Colonic mucosa (tissue), 4 donors: ENCODE data around the gene PTPRQ. TPM values are rescaled to one million over a fixed set of nuclear protein-coding genes. Genes with fewer than 3 reads are reported as not detected.

Source experiments
- DNase-seq: peaks from one replicate; pipeline ENCODE4 v3.0.0-alpha.2; 2020
- H3K27ac ChIP-seq: fragments of 200-600 bp; one replicate; pipeline ENCODE4 v1.8.0; 2021
- H3K27me3 ChIP-seq: fragments of 200-600 bp; one replicate; pipeline ENCODE4 v1.8.0; 2021
- H3K36me3 ChIP-seq: fragments of 200-600 bp; one replicate; pipeline ENCODE4 v1.8.0; 2021
- H3K4me1 ChIP-seq: fragments of 200-600 bp; one replicate; pipeline ENCODE4 v1.8.0; 2021; ENCODE audit warnings: mild to moderate bottlenecking
- H3K4me3 ChIP-seq: fragments of 200-600 bp; one replicate; pipeline ENCODE4 v1.8.0; 2021
- H3K9ac ChIP-seq, 2 donors: one replicate each; pipeline ENCODE4 v1.7.0; 2013; ENCODE audit warnings: control low read depth in 2 of 2, low read depth in 2 of 2, low read length in 2 of 2
- H3K9me3 ChIP-seq: fragments of 200-600 bp; one replicate; pipeline ENCODE4 v1.8.0; 2021
- intact Hi-C: fragments of 100-400 bp; cut with DNase I; formaldehyde crosslinking; loops from one replicate; pipeline ENCODE4 v1.14.1; 2022
- total RNA-seq, 2 donors: library from RNA; stranded (reverse); fragmentation: NEBNext Ultra II Directional in 1 of 2; extraction: Animal tissue kit (Norgen Biotek cat#: 25700) in 1 of 2; gene quantifications; one replicate each; pipeline ENCODE4 v1.2.1, GENCODE V29; 2021
- TF ChIP-seq, protein P1 (sequence below): fragments of 200-600 bp; IDR thresholded peaks from one replicate; pipeline ENCODE4 v1.8.0; 2022; ENCODE audit warnings: antibody characterized with exemption, mild to moderate bottlenecking
- donor health status: healthy.
- donor health status: DM: no; HTN: no; CAD: no.
- donor health status: DM: no; HTN: no; CAD: no.

Gene PTPRQ
- total RNA-seq, 2 donors from 2014 or later = not detected

DNA sequence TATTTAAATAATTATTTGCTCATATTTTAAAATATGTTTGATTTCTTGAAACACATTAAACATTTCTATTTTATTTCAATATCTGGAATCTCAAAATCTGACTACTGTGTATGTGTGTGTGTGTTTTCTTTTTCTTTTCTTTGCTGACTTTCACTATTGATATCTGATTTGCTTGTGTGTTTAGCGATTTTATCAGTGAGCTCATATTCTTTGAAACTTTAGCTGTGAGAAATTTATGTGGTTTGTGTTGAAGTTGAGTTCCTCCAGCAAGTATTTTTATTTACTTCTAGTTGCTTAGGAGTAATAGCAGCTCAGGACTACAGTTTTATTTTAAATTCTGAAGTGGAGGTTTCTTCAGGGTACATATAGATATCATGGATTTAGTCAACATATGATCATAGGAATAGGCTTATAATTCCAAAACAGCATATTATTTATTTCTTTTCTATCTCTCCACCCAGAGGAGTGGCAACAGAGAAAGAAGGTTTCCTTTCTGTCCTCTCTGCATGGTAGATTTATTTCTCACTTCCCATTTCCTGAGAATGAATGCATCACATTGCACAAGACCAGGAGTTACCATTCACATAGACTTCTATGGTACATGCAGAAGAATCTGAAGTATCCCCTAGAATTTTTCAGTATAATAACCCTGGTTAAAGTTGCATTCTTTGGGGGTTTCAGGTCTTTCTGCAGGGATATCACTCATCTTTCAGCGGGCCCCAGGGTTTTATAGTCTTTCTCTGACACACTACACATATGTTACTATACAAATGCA, 60.5 kb downstream of the PTPRQ start:
- Histone ChIP-seq H3K36me3 (no peaks in the 10 kb centered on the region), H3K4me3 (no peak overlapping the region), H3K9ac (no peak overlapping the region), H3K27ac (no peak overlapping the region), H3K27me3 (no peaks in the 10 kb centered on the region), H3K9me3 (no peaks in the 10 kb centered on the region), H3K4me1 (no peaks in the 10 kb centered on the region)
- TF ChIP-seq, protein P1, sequence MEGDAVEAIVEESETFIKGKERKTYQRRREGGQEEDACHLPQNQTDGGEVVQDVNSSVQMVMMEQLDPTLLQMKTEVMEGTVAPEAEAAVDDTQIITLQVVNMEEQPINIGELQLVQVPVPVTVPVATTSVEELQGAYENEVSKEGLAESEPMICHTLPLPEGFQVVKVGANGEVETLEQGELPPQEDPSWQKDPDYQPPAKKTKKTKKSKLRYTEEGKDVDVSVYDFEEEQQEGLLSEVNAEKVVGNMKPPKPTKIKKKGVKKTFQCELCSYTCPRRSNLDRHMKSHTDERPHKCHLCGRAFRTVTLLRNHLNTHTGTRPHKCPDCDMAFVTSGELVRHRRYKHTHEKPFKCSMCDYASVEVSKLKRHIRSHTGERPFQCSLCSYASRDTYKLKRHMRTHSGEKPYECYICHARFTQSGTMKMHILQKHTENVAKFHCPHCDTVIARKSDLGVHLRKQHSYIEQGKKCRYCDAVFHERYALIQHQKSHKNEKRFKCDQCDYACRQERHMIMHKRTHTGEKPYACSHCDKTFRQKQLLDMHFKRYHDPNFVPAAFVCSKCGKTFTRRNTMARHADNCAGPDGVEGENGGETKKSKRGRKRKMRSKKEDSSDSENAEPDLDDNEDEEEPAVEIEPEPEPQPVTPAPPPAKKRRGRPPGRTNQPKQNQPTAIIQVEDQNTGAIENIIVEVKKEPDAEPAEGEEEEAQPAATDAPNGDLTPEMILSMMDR = no peak
- no peak for DNase-seq
- intact Hi-C loops = no loop called here

DNA sequence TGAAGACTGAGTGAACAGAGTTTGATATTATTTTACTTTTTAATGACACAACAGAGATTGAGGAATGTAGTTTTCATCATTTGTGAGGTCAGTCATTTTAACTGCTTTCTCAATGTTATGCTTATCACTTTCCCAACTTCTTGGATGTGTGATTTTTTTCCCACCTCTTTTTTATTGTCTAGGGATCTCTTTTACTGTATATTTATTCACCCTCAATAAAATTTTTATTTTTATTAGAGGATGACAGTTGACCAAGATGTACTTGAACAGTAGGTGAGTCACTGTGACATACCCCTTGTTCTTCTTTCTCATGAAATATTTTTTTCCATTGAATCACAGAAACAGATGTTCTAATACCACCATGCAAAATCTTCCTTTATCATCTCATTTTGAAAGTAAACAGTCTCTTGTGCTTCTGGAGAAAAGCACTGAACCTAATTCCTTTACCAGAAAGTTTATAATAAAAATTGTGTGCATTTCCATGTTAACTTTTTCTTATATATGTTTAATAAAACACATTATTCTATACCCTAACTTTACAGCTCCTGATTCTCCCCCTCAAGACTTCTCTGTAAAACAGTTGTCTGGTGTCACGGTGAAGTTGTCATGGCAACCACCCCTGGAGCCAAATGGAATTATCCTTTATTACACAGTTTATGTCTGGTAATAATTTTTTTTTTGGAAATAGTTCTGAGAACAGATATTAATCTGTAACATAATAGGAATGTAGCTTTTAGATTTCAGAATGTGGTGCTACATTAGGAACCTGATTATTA, 65.9 kb downstream of the PTPRQ start:
- Histone ChIP-seq H3K9ac (no peak overlapping the region), H3K27ac (no peak overlapping the region), H3K27me3 (no peaks in the 10 kb centered on the region), H3K4me3 (no peak overlapping the region), H3K9me3 (no peaks in the 10 kb centered on the region), H3K36me3 (no peaks in the 10 kb centered on the region), H3K4me1 (no peaks in the 10 kb centered on the region)
- intact Hi-C loops = no loop called here
- TF ChIP-seq, protein P1 = no peak
- no peak for DNase-seq

DNA sequence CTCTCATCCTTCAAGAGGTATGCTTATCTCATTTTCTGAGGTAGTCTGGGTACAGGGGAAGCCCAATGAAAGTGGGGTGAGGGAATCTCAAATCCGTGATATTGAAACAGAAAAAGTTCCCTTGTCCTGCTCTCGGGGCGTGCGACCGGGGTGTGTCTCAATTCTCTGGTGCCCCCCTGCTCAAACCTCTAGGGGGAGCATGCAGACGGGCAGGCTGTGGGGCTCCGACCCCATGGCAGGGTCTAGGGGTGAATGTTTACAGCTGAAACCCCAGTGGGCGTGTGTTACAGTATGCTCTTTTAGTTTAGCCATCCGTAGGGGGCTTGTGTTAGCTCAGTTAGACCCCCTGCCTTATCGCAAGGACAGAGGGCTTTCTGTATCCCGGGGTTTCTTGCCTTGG, 68.7 kb downstream of the PTPRQ start:
- Histone ChIP-seq H3K36me3 (no peaks in the 10 kb centered on the region), H3K27ac (no peak overlapping the region), H3K9me3 (no peaks in the 10 kb centered on the region), H3K4me3 (no peak overlapping the region), H3K27me3 (no peaks in the 10 kb centered on the region), H3K9ac (no peak overlapping the region), H3K4me1 (no peaks in the 10 kb centered on the region)
- intact Hi-C loops = no loop called here
- no peak for DNase-seq
- TF ChIP-seq, protein P1 = no peak

DNA sequence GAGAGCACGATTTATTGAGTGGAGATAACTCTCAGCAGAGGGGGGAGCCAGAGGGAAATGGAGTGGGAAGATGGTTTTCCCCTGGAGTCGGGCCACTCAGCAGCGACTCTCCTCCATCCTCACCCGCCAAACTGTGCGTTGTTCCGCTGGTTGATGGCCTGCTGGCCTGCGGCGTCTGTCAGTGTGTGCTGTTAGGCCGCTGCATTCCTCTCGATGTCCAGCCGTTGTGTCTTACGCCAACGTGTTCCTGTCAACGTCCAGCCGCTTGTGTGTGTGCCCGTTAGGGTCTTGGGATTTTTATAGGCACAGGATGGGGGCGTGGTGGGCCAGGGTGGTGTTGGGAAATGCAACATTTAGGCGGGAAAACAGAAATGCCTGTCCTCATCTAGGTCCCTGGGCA, 69.2 kb downstream of the PTPRQ start:
- H3K36me3 ChIP-seq = no peaks in the 10 kb centered on the region
- TF ChIP-seq, protein P1 = no peak
- H3K4me1 ChIP-seq = no peaks in the 10 kb centered on the region
- H3K9ac ChIP-seq = no peak overlapping the region
- DNase-seq = no peak
- H3K27ac ChIP-seq = no peak overlapping the region
- H3K4me3 ChIP-seq = no peak overlapping the region
- no peaks in the 10 kb centered on the region for H3K27me3 ChIP-seq
- H3K9me3 ChIP-seq = no peaks in the 10 kb centered on the region
- intact Hi-C loops = no loop called here

DNA sequence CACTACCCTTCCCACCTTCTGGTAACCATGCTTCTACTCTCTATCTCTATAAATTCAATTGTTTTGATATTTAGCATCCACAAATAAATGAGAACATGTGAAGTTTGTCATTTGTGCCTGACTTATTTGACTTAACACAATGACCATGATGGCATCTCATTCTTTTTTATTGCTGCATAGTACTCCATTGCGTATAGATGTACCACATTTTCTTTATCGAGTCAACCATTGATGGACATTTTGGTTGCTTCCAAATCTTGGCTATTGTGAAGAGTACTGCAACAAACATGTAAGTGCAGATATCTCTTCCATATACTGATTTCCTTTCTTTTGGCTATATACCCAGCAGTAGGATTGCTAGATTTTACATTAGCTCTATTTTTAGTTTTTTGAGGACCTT, 73.6 kb downstream of the PTPRQ start:
- Histone ChIP-seq H3K4me1 (no peaks in the 10 kb centered on the region), H3K9ac (no peak overlapping the region), H3K9me3 (no peaks in the 10 kb centered on the region), H3K4me3 (no peak overlapping the region), H3K27me3 (no peaks in the 10 kb centered on the region), H3K36me3 (no peaks in the 10 kb centered on the region), H3K27ac (no peak overlapping the region)
- intact Hi-C loops = no loop called here
- no peak for DNase-seq
- TF ChIP-seq, protein P1 = no peak
